ENCODE measurements around the gene CCDC24.
A peak's percentile ranks its signal among the peaks of the same experiment; 100 is the strongest.

CCDC24 gene

GRCh38 chr1:43991200-43991475 is 261 bp upstream of the CCDC24 start:
- DNase-seq (ENCODE audit: low read depth) = no peak
- TF ChIP-seq CTCF (IDR thresholded peaks at IDR 0.05; ENCODE audit: insufficient read depth, low read depth, low read length, missing control alignments) = no peak
- H3K4me3 ChIP-seq (ENCODE audit: low read depth, low read length) = peak overlapping the region; percentile 62

DNA sequence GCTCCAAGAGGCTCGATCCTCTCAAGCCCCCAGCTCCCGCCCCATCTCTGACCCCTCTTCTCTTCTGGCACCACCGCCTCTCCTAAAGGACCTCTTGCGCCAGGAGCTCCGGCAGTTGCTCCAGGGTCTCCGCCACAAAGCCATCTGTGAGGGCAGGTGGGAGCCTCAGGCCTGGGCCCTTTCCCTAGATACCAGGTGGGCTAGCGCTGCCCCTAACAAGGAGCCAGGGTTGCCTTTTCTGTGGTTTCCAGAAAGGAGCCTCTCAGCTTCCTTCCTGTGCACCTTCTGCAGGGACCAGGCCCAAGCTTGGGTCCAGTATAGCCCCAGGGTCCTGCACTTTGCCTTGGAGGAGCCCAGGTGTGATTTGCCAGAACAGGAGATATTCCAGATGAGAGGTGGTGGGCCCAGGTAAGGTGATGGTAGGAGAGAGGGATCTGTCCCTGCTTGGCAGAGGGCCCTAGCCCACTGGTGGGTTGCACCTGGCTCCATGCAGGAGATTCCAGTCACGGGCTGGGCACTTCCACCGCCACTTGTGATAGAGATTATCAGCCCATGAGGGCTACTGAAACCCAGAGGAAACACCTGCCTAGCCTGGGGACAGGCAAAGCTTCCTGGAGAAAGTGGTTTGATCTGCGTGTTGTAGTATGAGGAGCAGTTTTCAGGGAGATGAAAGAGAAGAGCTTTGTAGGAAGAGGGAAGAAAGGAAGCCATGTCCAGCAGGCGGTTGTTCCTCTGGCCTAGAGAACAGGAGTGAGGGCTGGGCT is 1.0 kb downstream of the CCDC24 start:
- no peak for DNase-seq (ENCODE audit: low read depth)
- H3K4me3 ChIP-seq (ENCODE audit: low read depth, low read length) = peak overlapping the region; percentile 62
- TF ChIP-seq CTCF (IDR thresholded peaks at IDR 0.05; ENCODE audit: insufficient read depth, low read depth, low read length, missing control alignments) = no peak

DNA sequence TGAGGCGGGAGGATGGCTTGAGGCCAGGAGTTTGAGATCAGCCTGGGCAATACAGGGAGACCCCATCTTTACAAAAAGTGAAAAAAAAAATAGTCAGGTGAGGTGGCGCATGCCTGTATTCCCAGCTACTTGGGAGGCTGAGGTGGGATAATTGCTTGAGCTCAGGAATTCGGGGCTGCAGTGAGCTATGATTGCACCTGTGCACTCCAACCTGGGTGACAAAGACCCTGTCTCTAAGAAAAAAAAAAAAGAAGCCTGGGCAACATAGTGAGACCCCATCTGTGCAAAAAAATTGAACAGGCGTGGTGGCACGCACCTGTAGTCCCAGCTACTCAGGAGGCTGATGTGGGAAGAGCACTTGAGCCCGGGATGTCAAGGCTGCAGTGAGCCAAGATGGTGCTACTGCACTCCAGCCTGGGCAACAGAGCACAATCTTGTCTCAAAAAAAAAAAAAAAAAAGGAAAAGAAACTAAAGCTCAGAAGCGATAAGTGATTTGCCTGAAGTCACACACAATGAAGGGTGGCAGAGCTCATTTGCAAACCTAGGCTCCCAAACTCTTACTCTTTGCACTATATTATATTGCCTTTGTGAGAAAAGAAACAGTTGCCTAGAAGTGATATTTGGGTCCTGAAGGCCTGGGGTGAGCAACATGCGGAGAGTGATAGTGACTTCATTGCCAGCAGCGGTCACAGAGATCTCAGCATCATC is 2.0 kb downstream of the CCDC24 start:
- no peak for TF ChIP-seq CTCF (IDR thresholded peaks at IDR 0.05; ENCODE audit: insufficient read depth, low read depth, low read length, missing control alignments)
- no peak for DNase-seq (ENCODE audit: low read depth)
- H3K4me3 ChIP-seq (ENCODE audit: low read depth, low read length) = no peak overlapping the region

DNA sequence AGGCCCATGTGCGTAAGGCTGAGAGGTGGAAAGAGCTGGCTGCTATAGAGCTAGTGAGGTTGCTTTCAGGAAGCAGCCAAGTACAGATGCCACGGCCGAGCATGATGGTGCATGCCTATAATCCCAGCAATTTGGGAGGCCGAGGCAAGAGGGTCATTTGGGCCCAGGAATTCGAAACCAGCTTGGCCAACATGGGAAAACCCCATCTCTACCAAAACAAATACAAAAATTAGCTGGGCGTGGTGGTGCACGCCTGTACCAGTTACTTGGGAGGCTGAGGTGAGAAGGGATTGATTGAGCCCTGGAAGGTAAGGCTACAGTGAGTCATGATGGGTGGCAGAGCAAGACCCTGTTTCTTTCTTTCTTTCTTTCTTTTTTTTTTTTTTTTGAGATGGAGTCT is 2.7 kb downstream of the CCDC24 start:
- H3K4me3 ChIP-seq (ENCODE audit: low read depth, low read length) = no peak overlapping the region
- no peak for DNase-seq (ENCODE audit: low read depth)
- no peak for TF ChIP-seq CTCF (IDR thresholded peaks at IDR 0.05; ENCODE audit: insufficient read depth, low read depth, low read length, missing control alignments)

DNA sequence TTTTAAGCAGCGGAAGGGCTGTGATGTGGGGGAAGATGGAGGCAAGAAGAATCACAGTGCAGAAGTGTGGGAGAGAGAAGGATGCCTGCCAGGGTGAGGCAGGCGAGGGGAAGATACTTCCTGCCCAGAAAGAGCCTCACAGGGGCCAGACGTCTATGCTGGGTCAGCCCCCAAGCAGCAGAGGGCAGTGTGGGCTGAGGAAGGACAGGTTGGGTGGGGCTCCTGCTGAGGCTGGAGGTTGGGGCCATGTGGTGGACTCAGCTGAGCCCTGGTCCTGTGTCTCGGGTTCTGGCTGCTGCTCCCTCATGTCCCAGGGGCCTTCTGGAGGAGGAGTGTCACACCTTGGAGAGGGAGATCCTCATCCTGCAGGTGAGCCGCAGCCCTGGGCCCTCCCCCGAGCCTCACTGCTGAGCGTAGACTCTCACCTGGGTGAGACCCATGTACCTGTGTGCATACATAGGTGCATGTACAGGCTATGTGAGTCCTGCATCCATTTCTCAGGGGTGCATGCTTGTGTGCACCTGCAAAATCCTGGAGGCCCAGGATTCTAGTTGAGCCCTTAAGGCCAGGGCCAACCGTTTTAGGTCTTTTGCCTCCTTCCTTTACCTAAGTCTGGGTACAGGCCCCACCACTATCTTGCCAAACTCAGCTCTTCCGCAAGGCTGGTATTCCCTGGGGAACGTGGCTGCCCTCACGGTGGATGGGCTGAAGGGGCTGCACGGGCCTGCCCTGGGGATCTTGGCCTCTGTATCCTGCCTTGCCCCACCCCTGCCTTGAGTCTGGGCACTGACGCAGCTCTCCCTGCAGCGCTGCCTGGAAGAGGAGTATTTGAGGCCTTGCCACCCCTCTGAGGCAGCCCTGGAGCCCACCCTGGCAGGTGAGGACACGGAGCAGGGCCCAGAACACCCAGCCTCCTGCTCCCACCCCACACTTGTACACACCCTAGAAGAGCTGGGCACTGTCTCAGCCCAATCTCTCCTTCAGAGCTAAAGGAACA is 3.7 kb downstream of the CCDC24 start:
- DNase-seq (ENCODE audit: low read depth) = peak; percentile 53
- no peak overlapping the region for H3K4me3 ChIP-seq (ENCODE audit: low read depth, low read length)
- TF ChIP-seq CTCF (IDR thresholded peaks at IDR 0.05; ENCODE audit: insufficient read depth, low read depth, low read length, missing control alignments) = peak; percentile 34

- no peak overlapping the region for H3K4me3 ChIP-seq (ENCODE audit: low read depth, low read length)
- no peak for TF ChIP-seq CTCF (IDR thresholded peaks at IDR 0.05; ENCODE audit: insufficient read depth, low read depth, low read length, missing control alignments)
- no peak for DNase-seq (ENCODE audit: low read depth)
Measured at GRCh38 chr1:43995984-43996732, 4.8 kb downstream of the CCDC24 start.
